Superior temporal gyrus (tissue), 1 donor: ENCODE measurements around the gene FHIT.
"Not testable (repeated sequence)": the region's sequence is repeated elsewhere in the genome, so short reads cannot be mapped to it uniquely, and the experiment has no call there.

Source experiments
- DNase-seq: peaks from one replicate; pipeline ENCODE4 v3.0.0-alpha.2; 2016; ENCODE audit errors: extremely low spot score

Gene FHIT

GRCh38 chr3:59938828-59939227 is 1312.4 kb downstream of the FHIT start:
- no peak for DNase-seq

- DNase-seq: no peak
These were observed 1314.1 kb downstream of the FHIT start for GRCh38 chr3:59937201-59937600.

GRCh38 chr3:59936472-59936871 is 1314.8 kb downstream of the FHIT start:
- DNase-seq: no peak

- no peak for DNase-seq
These were observed 1316.2 kb downstream of the FHIT start for GRCh38 chr3:59935025-59935424.

GRCh38 chr3:59934560-59934959 is 1316.7 kb downstream of the FHIT start:
- not testable (repeated sequence) for DNase-seq

GRCh38 chr3:59930170-59930569 is 1321.1 kb downstream of the FHIT start:
- no peak for DNase-seq

- no peak for DNase-seq
These were observed 1324.2 kb downstream of the FHIT start for GRCh38 chr3:59927056-59927455.

GRCh38 chr3:59925946-59926345 is 1325.3 kb downstream of the FHIT start:
- no peak for DNase-seq

- no peak for DNase-seq
These were observed 1329.1 kb downstream of the FHIT start for GRCh38 chr3:59922192-59922591.

GRCh38 chr3:59920822-59921221 is 1330.4 kb downstream of the FHIT start:
- no peak for DNase-seq

GRCh38 chr3:59919586-59919985 is 1331.7 kb downstream of the FHIT start:
- no peak for DNase-seq

GRCh38 chr3:59914251-59914650 is 1337.0 kb downstream of the FHIT start:
- no peak for DNase-seq

GRCh38 chr3:59913645-59914044 is 1337.6 kb downstream of the FHIT start:
- DNase-seq: no peak

GRCh38 chr3:59908701-59909100 is 1342.6 kb downstream of the FHIT start:
- DNase-seq: no peak

- no peak for DNase-seq
These were observed 1343.0 kb downstream of the FHIT start for GRCh38 chr3:59908280-59908679.

GRCh38 chr3:59904296-59904695 is 1347.0 kb downstream of the FHIT start:
- no peak for DNase-seq

GRCh38 chr3:59899061-59899460 is 1352.2 kb downstream of the FHIT start:
- no peak for DNase-seq

- DNase-seq: no peak
These were observed 1355.3 kb downstream of the FHIT start for GRCh38 chr3:59895972-59896371.

- DNase-seq: peak; percentile 36
These were observed 1356.7 kb downstream of the FHIT start for GRCh38 chr3:59894425-59895121.

GRCh38 chr3:59890639-59891038 is 1360.6 kb downstream of the FHIT start:
- no peak for DNase-seq

- DNase-seq: no peak
These were observed 1364.5 kb downstream of the FHIT start for GRCh38 chr3:59886790-59887189.

GRCh38 chr3:59885899-59886400 is 1365.3 kb downstream of the FHIT start:
- no peak for DNase-seq

GRCh38 chr3:59885101-59885500 is 1366.2 kb downstream of the FHIT start:
- no peak for DNase-seq

GRCh38 chr3:59884409-59884808 is 1366.8 kb downstream of the FHIT start:
- DNase-seq: no peak
